Gastroesophageal sphincter (tissue), 3 donors: ENCODE results near the gene CSF2RB.

Experiments
- CTCF ChIP-seq, 4 experiments: fragments of 200-600 bp in 2 of 4; fragments of 450-650 bp in 2 of 4; sonication (generic) in 1 of 4; IDR thresholded peaks; one replicate each; pipeline ENCODE4 v1.5.1; 2017 to 2019; ENCODE audit warnings: antibody characterized with exemption in 4 of 4, mild to moderate bottlenecking in 2 of 4, moderate library complexity in 2 of 4
- EP300 ChIP-seq: sonication (generic); formaldehyde crosslinking; IDR thresholded peaks from one replicate; pipeline ENCODE4 v1.6.1; 2017; ENCODE audit warnings: antibody characterized with exemption, mild to moderate bottlenecking
- POLR2A ChIP-seq, 2 donors: fragments of 450-650 bp; IDR thresholded peaks; one replicate each; pipeline ENCODE4 v1.6.1; 2017; ENCODE audit warnings: antibody characterized with exemption in 2 of 2, mild to moderate bottlenecking in 2 of 2, moderate library complexity in 1 of 2

DNA sequence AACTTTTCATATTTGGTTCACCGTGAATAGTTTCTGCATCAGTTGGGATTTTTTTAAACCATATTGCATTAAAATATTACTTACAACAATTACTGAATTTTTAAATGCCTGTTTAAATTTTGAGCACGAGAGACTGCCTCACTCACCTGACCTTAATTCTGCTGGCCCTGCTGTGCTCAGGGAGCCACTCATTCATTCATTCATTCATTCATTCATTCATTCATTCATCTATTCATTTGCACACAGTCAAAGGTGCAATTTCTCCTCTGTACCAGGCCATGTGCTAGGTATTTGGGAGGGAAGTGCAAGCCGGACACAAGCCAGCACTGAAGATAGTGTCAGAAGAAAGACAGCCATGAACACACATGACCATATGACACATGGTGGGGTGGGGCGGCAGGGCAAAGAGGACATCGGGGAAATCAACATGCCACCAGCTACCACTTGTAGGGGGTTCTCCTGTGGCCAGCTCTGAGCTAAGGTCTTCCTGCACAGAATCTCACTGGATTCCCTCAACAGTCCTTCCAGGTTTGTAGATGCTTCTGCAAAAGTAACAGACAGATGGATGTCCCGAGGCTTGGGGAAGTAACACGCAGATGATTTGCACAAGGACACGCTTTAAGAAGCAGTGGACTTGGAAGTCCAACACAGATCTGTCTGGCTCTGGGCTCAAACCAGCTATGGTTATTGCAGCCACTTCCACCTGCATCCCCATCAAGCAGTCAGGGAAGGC lies 568 bp upstream of the CSF2RB start:
- TF ChIP-seq CTCF (IDR thresholded peaks at IDR 0.05) (no peak), POLR2A (IDR thresholded peaks at IDR 0.05) (no peak), EP300 (no peak)
